Measurements from ENCODE around the gene ASTN2.

The ASTN2 gene

DNA sequence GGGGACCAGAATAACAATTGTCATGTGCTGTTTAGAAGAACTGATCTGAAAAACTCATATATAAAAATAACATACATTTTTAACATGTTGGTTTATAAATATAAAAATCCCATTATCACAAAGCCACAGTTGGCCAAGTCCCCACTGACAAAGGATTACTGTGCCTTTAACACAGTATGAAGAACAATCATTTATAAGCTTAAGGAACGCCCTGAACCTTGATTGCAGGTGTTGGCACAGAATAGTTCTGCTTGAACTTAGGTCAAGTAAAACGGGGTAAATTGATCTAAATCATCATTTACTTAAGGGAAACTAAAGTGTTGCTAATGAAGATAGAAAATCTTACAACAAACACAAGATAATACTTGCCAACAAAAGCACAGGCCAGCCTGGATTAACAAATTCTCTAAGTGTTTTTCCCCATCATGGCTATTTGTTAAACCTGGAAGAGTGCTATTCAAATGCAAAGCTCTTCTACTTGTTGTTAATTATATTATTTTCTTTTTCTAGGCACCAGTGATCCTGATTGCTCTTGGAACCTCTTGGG, 46.1 kb downstream of the ASTN2 start:
- TF ChIP-seq CTCF (IDR thresholded peaks at IDR 0.05; ENCODE audit: control extremely low read depth, extremely low read depth, low read depth, missing control alignments): no peak
- no peak for DNase-seq (ENCODE audit: extremely low spot score)
- ChIA-PET POLR2A (no interaction called here), CTCF (interaction anchor here (0.8 kb wide), 1 partner anchor 18 kb away, joined by 3 read pairs; no protein-coding TSS in a partner anchor)

GRCh38 chr9:117365438-117365837, 49.4 kb downstream of the ASTN2 start:
- no peak for DNase-seq (ENCODE audit: extremely low spot score)
- no peak for TF ChIP-seq CTCF (IDR thresholded peaks at IDR 0.05; ENCODE audit: control extremely low read depth, extremely low read depth, low read depth, missing control alignments)
- CTCF ChIA-PET: no interaction called here
- POLR2A ChIA-PET: no interaction called here

DNA sequence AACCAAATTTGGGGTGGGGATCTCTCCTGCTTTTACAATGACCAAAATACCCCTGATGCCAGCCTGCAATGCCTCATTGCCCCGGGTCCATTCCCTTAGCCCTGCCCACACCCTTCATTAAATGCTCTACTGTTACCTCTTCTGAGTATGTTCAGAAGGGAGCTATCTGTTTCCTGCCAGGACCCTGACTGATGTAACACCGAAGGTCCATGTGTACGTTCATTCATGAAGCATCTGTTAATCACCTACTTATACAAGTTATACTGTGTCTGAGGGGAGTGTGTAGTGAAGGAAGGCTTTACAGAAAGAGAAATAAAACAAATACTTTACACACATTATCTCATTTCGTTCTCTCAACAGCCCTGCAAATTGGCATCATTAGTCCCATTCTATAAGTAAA, 51.9 kb downstream of the ASTN2 start:
- DNase-seq (ENCODE audit: extremely low spot score): no peak
- POLR2A ChIA-PET: no interaction called here
- no peak for TF ChIP-seq CTCF (IDR thresholded peaks at IDR 0.05; ENCODE audit: control extremely low read depth, extremely low read depth, low read depth, missing control alignments)
- CTCF ChIA-PET: no interaction called here

- ChIA-PET CTCF (no interaction called here), POLR2A (no interaction called here)
- no peak for TF ChIP-seq CTCF (IDR thresholded peaks at IDR 0.05; ENCODE audit: control extremely low read depth, extremely low read depth, low read depth, missing control alignments)
- DNase-seq (ENCODE audit: extremely low spot score): no peak
These were observed 54.9 kb downstream of the ASTN2 start for GRCh38 chr9:117359910-117360309.

DNA sequence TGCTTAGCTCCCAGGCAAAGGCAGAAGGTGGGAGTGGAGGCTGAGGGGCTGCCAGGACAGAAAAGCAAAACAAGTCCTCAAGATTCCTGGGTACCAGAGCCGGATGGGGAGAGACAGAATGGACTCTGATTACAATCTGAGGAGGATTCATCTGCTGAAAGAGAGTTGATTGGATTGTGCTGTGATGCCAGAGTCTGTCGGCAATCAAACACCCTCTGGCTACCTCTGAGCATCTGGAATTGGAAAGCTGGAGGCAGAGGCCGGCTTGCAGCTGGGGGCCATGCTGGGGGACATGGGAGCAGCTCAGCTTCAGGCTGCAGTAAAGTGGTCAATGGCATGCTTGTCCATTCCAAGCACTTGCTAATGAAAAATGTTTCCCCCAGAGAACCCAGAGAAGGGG, 59.3 kb downstream of the ASTN2 start:
- no peak for TF ChIP-seq CTCF (IDR thresholded peaks at IDR 0.05; ENCODE audit: control extremely low read depth, extremely low read depth, low read depth, missing control alignments)
- CTCF ChIA-PET: no interaction called here

DNA sequence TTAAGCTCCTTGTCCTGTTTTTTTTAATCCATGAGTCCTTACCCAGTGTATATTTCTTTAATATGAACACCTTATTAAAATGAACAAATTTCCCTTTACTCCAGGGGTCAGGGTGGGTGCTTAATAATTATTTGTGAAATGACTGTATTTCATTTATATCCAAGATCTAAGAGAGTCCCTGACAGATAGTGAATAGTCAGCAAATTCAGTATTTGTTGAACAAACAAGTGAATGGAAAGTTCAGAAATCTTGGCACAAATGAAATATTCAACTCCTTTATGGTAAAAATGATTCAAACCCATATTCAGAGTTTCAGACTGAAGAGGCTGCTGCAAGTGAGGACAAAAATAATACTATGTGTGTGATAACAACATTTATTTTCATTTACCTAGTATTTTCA, 59.9 kb downstream of the ASTN2 start:
- ChIA-PET CTCF (interaction anchor here (0.9 kb wide), 1 partner anchor 12 kb away, joined by 3 read pairs; no protein-coding TSS in a partner anchor), POLR2A (no interaction called here)
- no peak for TF ChIP-seq CTCF (IDR thresholded peaks at IDR 0.05; ENCODE audit: control extremely low read depth, extremely low read depth, low read depth, missing control alignments)
- no peak for DNase-seq (ENCODE audit: extremely low spot score)

More for the DNA sequence above, 59.3 kb downstream of the ASTN2 start:
- DNase-seq (ENCODE audit: extremely low spot score): no peak
- POLR2A ChIA-PET: no interaction called here

Measured in GM10248 (cell line).